GM12878 (cell line): Measurements from ENCODE around the gene MEGF6. TPM values are rescaled to one million over a fixed set of nuclear protein-coding genes. Genes with fewer than 3 reads are reported as not detected.

ENCODE experiments used
- BCLAF1 ChIP-seq: fragments of 450-650 bp; IDR thresholded peaks from 2 replicates; pipeline ENCODE4 v1.6.1; 2017; ENCODE audit warnings: antibody characterized with exemption, mild to moderate bottlenecking, moderate library complexity
- E4F1 ChIP-seq: fragments of 450-650 bp; IDR thresholded peaks from 2 replicates; pipeline ENCODE4 v1.6.1; 2018; ENCODE audit warnings: borderline replicate concordance, mild to moderate bottlenecking; ENCODE audit not compliant: partially characterized antibody
- ELK1 ChIP-seq: IDR thresholded peaks from 2 replicates; pipeline ENCODE4 v1.6.1; 2012; ENCODE audit warnings: low read depth, low read length, improper control_type of control experiment
- ETV6 ChIP-seq, 2 experiments: fragments of 450-650 bp in 1 of 2; IDR thresholded peaks in 1 of 2; conservative IDR thresholded peaks in 1 of 2; 2 replicates each; pipeline ENCODE4 v1.6.1; 2014; ENCODE audit warnings: antibody characterized with exemption in 1 of 2, borderline replicate concordance in 1 of 2, low read depth in 1 of 2, mild to moderate bottlenecking in 1 of 2, moderate library complexity in 1 of 2
- EZH2 ChIP-seq: IDR thresholded peaks from 2 replicates; pipeline ENCODE4 v1.6.1; 2012; ENCODE audit warnings: low read depth, mild to moderate bottlenecking, control low read depth, inconsistent platforms, low read length, borderline replicate concordance; ENCODE audit not compliant: control insufficient read depth
- NFIC ChIP-seq: IDR thresholded peaks from 2 replicates; pipeline ENCODE4 v1.6.1; 2012; ENCODE audit warnings: low read depth, mild to moderate bottlenecking, inconsistent platforms, low read length, moderate library complexity
- PBX3 ChIP-seq: IDR thresholded peaks from 2 replicates; pipeline ENCODE4 v1.6.1; 2011; ENCODE audit warnings: mild to moderate bottlenecking, low read depth, low read length, moderate library complexity; ENCODE audit not compliant: insufficient replicate concordance
- RELA ChIP-seq: fragments of 450-650 bp; IDR thresholded peaks from 2 replicates; pipeline ENCODE4 v1.8.0; 2014; ENCODE audit warnings: borderline replicate concordance; ENCODE audit not compliant: partially characterized antibody
- SPI1 ChIP-seq: IDR thresholded peaks from 2 replicates; pipeline ENCODE4 v1.6.1; 2011; ENCODE audit warnings: low read depth, mild to moderate bottlenecking, low read length, moderate library complexity, borderline replicate concordance; ENCODE audit not compliant: insufficient read depth
- STAT3 ChIP-seq: IDR thresholded peaks from 2 replicates; pipeline ENCODE4 v1.6.1; 2011; ENCODE audit warnings: low read depth, low read length, improper control_type of control experiment
- ZZZ3 ChIP-seq: IDR thresholded peaks from 2 replicates; pipeline ENCODE4 v1.6.1; 2011; ENCODE audit warnings: low read depth; ENCODE audit not compliant: control insufficient read depth, insufficient read length
- polyA plus RNA-seq, 11 experiments: library from polyadenylated mRNA; depleted of rRNA in 4 of 11; unstranded in 6 of 11; stranded (reverse) in 5 of 11; fragments of >200 nt; fragmentation: Nextera tagmentation in 4 of 11; fragmentation: Illumina TruSeq in 1 of 11; extraction: Ambion mirVana in 4 of 11; extraction: Trizol in 1 of 11; gene quantifications; 1 replicate in 1 of 11; 2 replicates in 10 of 11; pipeline versions ENCODE4 v1.2.1 to v1.2.3, GENCODE V29; 2011 to 2016; ENCODE audit warnings: inconsistent platforms in 2 of 11, missing spikeins in 2 of 11, low read depth in 1 of 11
- total RNA-seq, 4 experiments: library from RNA; depleted of rRNA in 3 of 4; stranded (reverse); fragments of >200 nt in 3 of 4; fragmentation: Illumina TruSeq in 1 of 4; extraction: Trizol in 1 of 4; gene quantifications; 2 replicates each; pipeline versions ENCODE4 v1.2.1 to v1.2.3, GENCODE V29; 2013 to 2021
- TF ChIP-seq, protein P1 (sequence below): fragments of 450-650 bp; formaldehyde crosslinking; IDR thresholded peaks from 2 replicates; pipeline ENCODE4 v1.4.0; 2020; ENCODE audit warnings: mild to moderate bottlenecking, moderate library complexity

Gene MEGF6
- total and polyA plus RNA-seq, 10 of the 15 experiments (the other 5 are each of a cell fraction or from before 2014, with no cell fraction given), result 0.03 to 0.41 TPM; not detected in 8

- TF ChIP-seq EZH2 (no peak), ZZZ3 (no peak), STAT3 (no peak), RELA (no peak), PBX3 (no peak), NFIC (no peak), SPI1 (no peak), ELK1 (no peak), ETV6 (conservative IDR thresholded peaks at IDR 0.05 in 1 of 2, IDR thresholded peaks at IDR 0.05 in 1 of 2; ENCODE audit: borderline replicate concordance in 1 of 2, low read depth in 1 of 2) (no peak), BCLAF1 (no peak), E4F1 (no peak)
- TF ChIP-seq, protein P1, sequence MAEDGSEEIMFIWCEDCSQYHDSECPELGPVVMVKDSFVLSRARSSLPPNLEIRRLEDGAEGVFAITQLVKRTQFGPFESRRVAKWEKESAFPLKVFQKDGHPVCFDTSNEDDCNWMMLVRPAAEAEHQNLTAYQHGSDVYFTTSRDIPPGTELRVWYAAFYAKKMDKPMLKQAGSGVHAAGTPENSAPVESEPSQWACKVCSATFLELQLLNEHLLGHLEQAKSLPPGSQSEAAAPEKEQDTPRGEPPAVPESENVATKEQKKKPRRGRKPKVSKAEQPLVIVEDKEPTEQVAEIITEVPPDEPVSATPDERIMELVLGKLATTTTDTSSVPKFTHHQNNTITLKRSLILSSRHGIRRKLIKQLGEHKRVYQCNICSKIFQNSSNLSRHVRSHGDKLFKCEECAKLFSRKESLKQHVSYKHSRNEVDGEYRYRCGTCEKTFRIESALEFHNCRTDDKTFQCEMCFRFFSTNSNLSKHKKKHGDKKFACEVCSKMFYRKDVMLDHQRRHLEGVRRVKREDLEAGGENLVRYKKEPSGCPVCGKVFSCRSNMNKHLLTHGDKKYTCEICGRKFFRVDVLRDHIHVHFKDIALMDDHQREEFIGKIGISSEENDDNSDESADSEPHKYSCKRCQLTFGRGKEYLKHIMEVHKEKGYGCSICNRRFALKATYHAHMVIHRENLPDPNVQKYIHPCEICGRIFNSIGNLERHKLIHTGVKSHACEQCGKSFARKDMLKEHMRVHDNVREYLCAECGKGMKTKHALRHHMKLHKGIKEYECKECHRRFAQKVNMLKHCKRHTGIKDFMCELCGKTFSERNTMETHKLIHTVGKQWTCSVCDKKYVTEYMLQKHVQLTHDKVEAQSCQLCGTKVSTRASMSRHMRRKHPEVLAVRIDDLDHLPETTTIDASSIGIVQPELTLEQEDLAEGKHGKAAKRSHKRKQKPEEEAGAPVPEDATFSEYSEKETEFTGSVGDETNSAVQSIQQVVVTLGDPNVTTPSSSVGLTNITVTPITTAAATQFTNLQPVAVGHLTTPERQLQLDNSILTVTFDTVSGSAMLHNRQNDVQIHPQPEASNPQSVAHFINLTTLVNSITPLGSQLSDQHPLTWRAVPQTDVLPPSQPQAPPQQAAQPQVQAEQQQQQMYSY, result no peak
These were observed 167.0 kb downstream of the MEGF6 start (continued) for GRCh38 chr1:3444298-3444697.
